NB4 (cell line): ENCODE results near the gene RAB7A.

Experiments
- DNase-seq: peaks from one replicate; pipeline ENCODE4 v3.0.0; 2010; ENCODE audit warnings: low read depth
- H3K4me3 ChIP-seq: one replicate; pipeline ENCODE4 v1.5.1; 2011; ENCODE audit warnings: mild to moderate bottlenecking, low read depth, low read length, moderate library complexity
- CTCF ChIP-seq: IDR thresholded peaks from one replicate; pipeline ENCODE4 v1.5.1; 2012; ENCODE audit warnings: low read depth, low read length
- MAX ChIP-seq: IDR thresholded peaks from 2 replicates; pipeline ENCODE4 v1.6.1; 2011; ENCODE audit warnings: low read depth, low read length
- MYC ChIP-seq: IDR thresholded peaks from 2 replicates; pipeline ENCODE4 v1.6.1; 2011; ENCODE audit warnings: low read depth, low read length
- POLR2A ChIP-seq: IDR thresholded peaks from 2 replicates; pipeline ENCODE4 v1.6.1; 2011; ENCODE audit warnings: mild to moderate bottlenecking; ENCODE audit not compliant: insufficient read length; ENCODE audit errors: extremely low read depth

RAB7A gene

GRCh38 chr3:128781164-128781563 lies 55.2 kb downstream of the RAB7A start:
- no peak overlapping the region for H3K4me3 ChIP-seq
- DNase-seq, result no peak
- TF ChIP-seq MYC (no peak), CTCF (no peak), POLR2A (no peak), MAX (no peak)

GRCh38 chr3:128782282-128783146 lies 56.5 kb downstream of the RAB7A start:
- TF ChIP-seq CTCF (no peak), MYC (no peak), POLR2A (no peak), MAX (no peak)
- H3K4me3 ChIP-seq, result no peak overlapping the region
- DNase-seq, result no peak

GRCh38 chr3:128783774-128784173 lies 57.8 kb downstream of the RAB7A start:
- TF ChIP-seq MYC (no peak), MAX (no peak), POLR2A (no peak), CTCF (no peak)
- H3K4me3 ChIP-seq, result no peak overlapping the region
- DNase-seq, result no peak

- TF ChIP-seq MAX, result no peak; the same call in 1 of the 2 replicates
- peak; percentile 73 for TF ChIP-seq CTCF
- TF ChIP-seq POLR2A, result no peak
- no peak overlapping the region for H3K4me3 ChIP-seq
- peak; percentile 86 for DNase-seq
Measured at GRCh38 chr3:128784232-128784631, 58.2 kb downstream of the RAB7A start.

GRCh38 chr3:128784843-128785242 lies 58.9 kb downstream of the RAB7A start:
- no peak for TF ChIP-seq MYC
- no peak overlapping the region for H3K4me3 ChIP-seq
- DNase-seq, result no peak

- no peak for TF ChIP-seq CTCF
- no peak for TF ChIP-seq MAX
- TF ChIP-seq POLR2A, result no peak
- no peak for TF ChIP-seq MYC
- no peak for DNase-seq
- H3K4me3 ChIP-seq, result no peak overlapping the region
Measured at GRCh38 chr3:128786434-128787020, 60.5 kb downstream of the RAB7A start.
